ENCODE measurements around the gene ZBTB37.

The ZBTB37 gene

DNA sequence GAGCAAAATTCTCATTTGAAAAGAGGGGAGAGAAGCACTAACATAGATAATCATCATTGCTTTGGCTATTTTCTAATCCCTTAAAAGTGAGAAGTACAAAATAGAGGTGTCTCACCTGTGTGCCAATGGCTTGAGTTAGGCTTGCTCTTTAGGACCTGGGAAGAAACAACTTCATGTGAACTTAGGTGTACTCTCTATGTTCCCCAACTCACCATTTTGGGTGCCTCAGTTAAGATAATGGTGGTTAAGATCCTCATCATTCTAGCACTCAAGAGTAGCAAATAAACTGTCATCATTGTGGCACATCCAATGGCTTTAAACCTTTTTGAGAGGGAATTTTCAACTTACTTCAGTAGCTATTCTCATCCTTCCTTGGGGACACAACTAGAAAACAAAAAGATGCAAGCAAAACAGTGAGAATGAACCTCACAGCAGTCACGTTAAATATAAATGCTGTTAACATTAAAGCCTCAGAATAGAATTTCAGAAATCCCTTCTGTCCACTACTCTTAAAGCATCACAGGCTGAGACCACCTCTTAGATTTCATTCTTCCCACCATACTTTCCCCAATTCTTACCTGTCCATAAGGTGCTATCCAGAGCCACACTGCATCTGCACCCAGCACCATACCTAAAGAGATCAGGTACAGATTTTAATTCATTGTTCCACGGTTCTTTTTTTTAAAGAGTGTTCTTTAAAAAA, 1.6 kb upstream of the ZBTB37 start:
- Histone ChIP-seq H3K36me3 (ENCODE audit: insufficient read depth, low read length) (peaks cover 59% of the 10 kb centered on the region), H3K4me3 (ENCODE audit: low read depth, low read length, poor library complexity, severe bottlenecking) (peak overlapping the region; percentile 90), H3K4me2 (ENCODE audit: low read length) (peak overlapping the region; percentile 89), H3K9me2 (ENCODE audit: low read depth, low read length) (no peaks in the 10 kb centered on the region), H3K9ac (ENCODE audit: low read length) (peak overlapping the region; percentile 87), H2AFZ (ENCODE audit: low read length) (no peak overlapping the region), H3K9me3 (ENCODE audit: low read length) (no peaks in the 10 kb centered on the region), H3K79me2 (ENCODE audit: insufficient read depth, low read length) (peaks cover 21% of the 10 kb centered on the region), H3F3A (ENCODE audit: insufficient read depth, low read length) (peaks cover 43% of the 10 kb centered on the region; the same call in 1 of the 2 replicates), H3K27ac (ENCODE audit: low read depth, low read length, poor library complexity, severe bottlenecking) (peak overlapping the region; percentile 85), H3K4me1 (ENCODE audit: insufficient read depth, low read length, severe bottlenecking) (peaks cover 68% of the 10 kb centered on the region), H4K20me1 (ENCODE audit: insufficient read depth, low read length) (no peaks in the 10 kb centered on the region), H3K27me3 (ENCODE audit: insufficient read depth, low read length) (no peaks in the 10 kb centered on the region)
- no peak for TF ChIP-seq EZH2 (IDR thresholded peaks at IDR 0.05; ENCODE audit: borderline replicate concordance, low read length)
- TF ChIP-seq, protein P1, sequence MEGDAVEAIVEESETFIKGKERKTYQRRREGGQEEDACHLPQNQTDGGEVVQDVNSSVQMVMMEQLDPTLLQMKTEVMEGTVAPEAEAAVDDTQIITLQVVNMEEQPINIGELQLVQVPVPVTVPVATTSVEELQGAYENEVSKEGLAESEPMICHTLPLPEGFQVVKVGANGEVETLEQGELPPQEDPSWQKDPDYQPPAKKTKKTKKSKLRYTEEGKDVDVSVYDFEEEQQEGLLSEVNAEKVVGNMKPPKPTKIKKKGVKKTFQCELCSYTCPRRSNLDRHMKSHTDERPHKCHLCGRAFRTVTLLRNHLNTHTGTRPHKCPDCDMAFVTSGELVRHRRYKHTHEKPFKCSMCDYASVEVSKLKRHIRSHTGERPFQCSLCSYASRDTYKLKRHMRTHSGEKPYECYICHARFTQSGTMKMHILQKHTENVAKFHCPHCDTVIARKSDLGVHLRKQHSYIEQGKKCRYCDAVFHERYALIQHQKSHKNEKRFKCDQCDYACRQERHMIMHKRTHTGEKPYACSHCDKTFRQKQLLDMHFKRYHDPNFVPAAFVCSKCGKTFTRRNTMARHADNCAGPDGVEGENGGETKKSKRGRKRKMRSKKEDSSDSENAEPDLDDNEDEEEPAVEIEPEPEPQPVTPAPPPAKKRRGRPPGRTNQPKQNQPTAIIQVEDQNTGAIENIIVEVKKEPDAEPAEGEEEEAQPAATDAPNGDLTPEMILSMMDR (IDR thresholded peaks at IDR 0.05; ENCODE audit: low read length), result no peak

DNA sequence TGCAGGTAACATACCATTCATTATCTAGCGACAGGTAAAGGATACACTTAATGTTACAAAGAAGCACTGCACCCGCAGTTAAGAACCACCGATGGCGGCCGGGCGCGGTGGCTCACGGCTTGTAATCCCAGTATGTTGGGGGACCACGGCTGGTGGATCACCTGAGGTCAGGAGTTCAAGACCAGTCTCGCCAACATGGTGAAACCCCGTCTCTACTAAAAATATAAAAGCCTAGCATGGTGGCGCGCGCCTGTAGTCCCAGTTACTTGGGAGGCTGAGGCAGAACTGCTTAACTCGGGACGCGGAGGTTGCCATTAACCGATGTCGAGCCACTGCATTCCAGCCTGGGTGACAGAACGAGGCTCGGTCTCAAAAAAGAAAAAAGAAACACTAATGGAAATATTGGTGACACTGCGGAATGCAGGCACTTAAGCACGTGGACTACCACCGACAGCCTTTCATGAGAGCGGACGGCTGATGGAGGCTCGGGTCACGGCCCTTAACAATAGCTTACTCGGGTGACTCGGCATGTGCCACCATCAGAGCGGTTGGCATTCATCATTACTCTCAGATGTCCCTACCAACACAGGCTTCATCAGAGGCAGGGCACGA, 933 bp upstream of the ZBTB37 start:
- Histone ChIP-seq H4K20me1 (ENCODE audit: insufficient read depth, low read length) (no peaks in the 10 kb centered on the region), H3K79me2 (ENCODE audit: insufficient read depth, low read length) (peaks cover 21% of the 10 kb centered on the region)

DNA sequence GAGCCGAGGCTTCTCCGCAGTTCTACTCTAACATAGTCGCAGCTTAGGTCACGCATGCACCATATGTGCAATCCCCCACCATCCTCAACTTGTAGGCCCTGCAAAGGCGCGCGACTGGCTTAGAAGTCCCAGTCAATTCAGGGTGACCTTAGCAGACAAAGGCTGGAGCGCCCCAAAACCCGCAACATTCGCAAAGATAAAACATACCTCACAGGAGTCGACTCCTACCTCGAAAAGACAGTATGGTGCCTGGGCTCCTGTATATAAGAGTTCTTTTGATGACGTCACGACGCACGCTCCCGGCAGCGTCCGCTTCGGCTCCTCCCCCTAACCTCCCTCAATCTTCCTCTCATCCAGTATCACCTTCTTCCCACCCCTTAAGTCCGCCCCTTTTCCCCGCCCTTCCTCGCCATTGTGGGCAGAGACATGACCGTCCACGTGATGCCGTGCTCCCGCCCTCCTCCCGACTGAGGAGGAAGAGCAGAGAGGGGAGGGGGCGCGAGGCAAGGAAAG, 371 bp upstream of the ZBTB37 start, which contains the start of gene GAS5:
TSS of gene GAS5 (minus strand) at position 237 of the 513 bp plus-strand sequence.
- Histone ChIP-seq H2AFZ (ENCODE audit: low read length) (no peak within 1 kb of the TSS), H3K9me2 (ENCODE audit: low read depth, low read length) (no peaks in the 10 kb centered on the region), H3K36me3 (ENCODE audit: insufficient read depth, low read length) (peaks cover 49% of the 10 kb centered on the region), H4K20me1 (ENCODE audit: insufficient read depth, low read length) (no peaks in the 10 kb centered on the region), H3K4me1 (ENCODE audit: insufficient read depth, low read length, severe bottlenecking) (peaks cover 66% of the 10 kb centered on the region), H3K9ac (ENCODE audit: low read length) (peak within 1 kb of the TSS; percentile 87), H3K27ac (ENCODE audit: low read depth, low read length, poor library complexity, severe bottlenecking) (peak within 1 kb of the TSS; percentile 85), H3K4me3 (ENCODE audit: low read depth, low read length, poor library complexity, severe bottlenecking) (peak within 1 kb of the TSS; percentile 90), H3K4me2 (ENCODE audit: low read length) (peak within 1 kb of the TSS; percentile 97), H3K9me3 (ENCODE audit: low read length) (no peaks in the 10 kb centered on the region), H3F3A (ENCODE audit: insufficient read depth, low read length) (peaks cover 34% of the 10 kb centered on the region; the same call in 1 of the 2 replicates), H3K79me2 (ENCODE audit: insufficient read depth, low read length) (peaks cover 21% of the 10 kb centered on the region), H3K27me3 (ENCODE audit: insufficient read depth, low read length) (no peaks in the 10 kb centered on the region)
- TF ChIP-seq, protein P1 (IDR thresholded peaks at IDR 0.05; ENCODE audit: low read length), result no peak
- no peak for TF ChIP-seq EZH2 (IDR thresholded peaks at IDR 0.05; ENCODE audit: borderline replicate concordance, low read length)

More for the DNA sequence above, 933 bp upstream of the ZBTB37 start:
- H3K9me3 ChIP-seq (ENCODE audit: low read length), result no peaks in the 10 kb centered on the region
- H3K9ac ChIP-seq (ENCODE audit: low read length), result peak overlapping the region; percentile 87
- no peak overlapping the region for H2AFZ ChIP-seq (ENCODE audit: low read length)
- H3K4me1 ChIP-seq (ENCODE audit: insufficient read depth, low read length, severe bottlenecking), result peaks cover 70% of the 10 kb centered on the region
- peaks cover 54% of the 10 kb centered on the region for H3K36me3 ChIP-seq (ENCODE audit: insufficient read depth, low read length)
- no peaks in the 10 kb centered on the region for H3K27me3 ChIP-seq (ENCODE audit: insufficient read depth, low read length)
- peak overlapping the region; percentile 85 for H3K27ac ChIP-seq (ENCODE audit: low read depth, low read length, poor library complexity, severe bottlenecking)
- peaks cover 38% of the 10 kb centered on the region; the same call in 1 of the 2 replicates for H3F3A ChIP-seq (ENCODE audit: insufficient read depth, low read length)
- H3K9me2 ChIP-seq (ENCODE audit: low read depth, low read length), result no peaks in the 10 kb centered on the region
- peak overlapping the region; percentile 90 for H3K4me3 ChIP-seq (ENCODE audit: low read depth, low read length, poor library complexity, severe bottlenecking)
- peak overlapping the region; percentile 89 for H3K4me2 ChIP-seq (ENCODE audit: low read length)
- TF ChIP-seq EZH2 (IDR thresholded peaks at IDR 0.05; ENCODE audit: borderline replicate concordance, low read length), result no peak
- TF ChIP-seq, protein P1 (IDR thresholded peaks at IDR 0.05; ENCODE audit: low read length), result no peak

Data from OCI-LY1 (cell line).